HepG2 (cell line): ENCODE measurements around the gene PRSS27. TPM values are rescaled to one million over a fixed set of nuclear protein-coding genes. Genes with fewer than 3 reads are reported as not detected.

Source experiments
- ATAC-seq: fragments of 200-7000 bp; cut with Tn5 transposase; 3 replicates; pipeline ENCODE4 v1.9.1; 2020; ENCODE audit warnings: mild to moderate bottlenecking, moderate library complexity
- BruUV-seq: library from RNA; stranded (reverse); fragments of 400-500 nt; replicated peaks from 2 replicates; lab custom pipeline; 2021; lab: Mats Ljungman, UMichigan
- CTCF ChIA-PET: fragments of 300-600 bp; formaldehyde crosslinking; extraction: SDS; loops from one replicate; lab custom pipeline; 2021; ENCODE audit warnings: low total read pairs, inconsistent platforms, low intra/inter-chr PET ratio; lab: Yijun Ruan, JAX
- POLR2A ChIA-PET: fragments of 350-600 bp; sonication (Branson Sonifier 250); formaldehyde crosslinking; loops from one replicate; lab custom pipeline; 2020; ENCODE audit warnings: antibody characterized with exemption, inconsistent platforms; lab: Yijun Ruan, JAX
- DNase-seq: peaks from one replicate; pipeline ENCODE4 v3.0.0-alpha.2; 2015; ENCODE audit warnings: low spot score
- FAIRE-seq: peaks from 3 replicates; lab custom pipeline; 2011; peaks lifted over from hg19 to GRCh38; lab: Jason Lieb, UNC
- H2AFZ ChIP-seq: one replicate; pipeline ENCODE4 v1.6.1; 2011; ENCODE audit warnings: low read length, inconsistent platforms
- H3K27ac ChIP-seq: fragments of 300-600 bp; 3 replicates; pipeline ENCODE4 v1.8.0; 2011; ENCODE audit warnings: mixed run types, mild to moderate bottlenecking, mixed read lengths, low read length, inconsistent platforms; ENCODE audit not compliant: insufficient read depth; ENCODE audit errors: extremely low read length
- H3K27me3 ChIP-seq, 2 experiments: fragments of 200-600 bp in 1 of 2; 2 replicates in 1 of 2; 3 replicates in 1 of 2; pipeline versions ENCODE4 v1.6.0 to v1.8.0; 2011; ENCODE audit warnings: low read length in 2 of 2, mild to moderate bottlenecking in 2 of 2, moderate library complexity in 2 of 2, inconsistent platforms in 1 of 2; ENCODE audit not compliant: insufficient read depth in 2 of 2, control insufficient read depth in 1 of 2
- H3K36me3 ChIP-seq, 2 experiments: fragments of 200-600 bp in 1 of 2; replicated peaks in 1 of 2; 2 replicates in 1 of 2; 3 replicates in 1 of 2; pipeline versions ENCODE4 v1.5.1 to v1.8.0; 2011; ENCODE audit warnings: low read length in 2 of 2, inconsistent platforms in 1 of 2; ENCODE audit not compliant: insufficient read depth in 2 of 2, control insufficient read depth in 1 of 2
- H3K4me1 ChIP-seq: 2 replicates; pipeline ENCODE4 v1.5.1; 2012; ENCODE audit warnings: low read length, inconsistent platforms; ENCODE audit not compliant: insufficient read depth
- H3K4me2 ChIP-seq: 2 replicates; pipeline ENCODE4 v1.6.0; 2011; ENCODE audit warnings: low read depth, low read length, inconsistent platforms
- H3K4me3 ChIP-seq, 3 experiments: fragments of 200-600 bp in 1 of 3; sonication (generic), shearing (Covaris generic) in 1 of 3; replicated peaks in 1 of 3; 2 replicates each; pipeline ENCODE4 v1.5.1; 2011 to 2016; ENCODE audit warnings: low read length in 3 of 3, inconsistent platforms in 2 of 3, low read depth in 2 of 3, mild to moderate bottlenecking in 2 of 3, control low read depth in 1 of 3, mixed read lengths in 1 of 3; ENCODE audit not compliant: insufficient read depth in 1 of 3
- H3K79me2 ChIP-seq: one replicate; pipeline ENCODE4 v1.6.1; 2011; ENCODE audit warnings: low read length, inconsistent platforms; ENCODE audit not compliant: insufficient read depth
- H3K9ac ChIP-seq: 2 replicates; pipeline ENCODE4 v1.6.0; 2011; ENCODE audit warnings: mild to moderate bottlenecking, low read depth, low read length, inconsistent platforms; ENCODE audit not compliant: insufficient read depth
- H3K9me3 ChIP-seq: 2 replicates; pipeline ENCODE4 v1.5.1; 2012; ENCODE audit warnings: mild to moderate bottlenecking, low read length
- H4K20me1 ChIP-seq: 2 replicates; pipeline ENCODE4 v1.6.0; 2011; ENCODE audit warnings: inconsistent platforms, mild to moderate bottlenecking, low read length, moderate library complexity; ENCODE audit not compliant: insufficient read depth
- AGO2 ChIP-seq: fragments of 200-400 bp; formaldehyde crosslinking; optimal IDR thresholded peaks from 2 replicates; pipeline ENCODE3; 2017; ENCODE audit warnings: mild to moderate bottlenecking, low read depth, low read length, moderate library complexity
- FOXA3 ChIP-seq: IDR thresholded peaks from 2 replicates; pipeline ENCODE4 v1.6.1; 2016; ENCODE audit warnings: missing genetic modification reagents, missing compliant biosample characterization
- LCORL ChIP-seq, 2 experiments: fragments of 450-650 bp in 1 of 2; sonication (generic) in 1 of 2; formaldehyde crosslinking in 1 of 2; IDR thresholded peaks; 2 replicates each; pipeline versions ENCODE4 v1.5.0 to v1.6.1; 2017 to 2020; ENCODE audit warnings: antibody characterized with exemption in 1 of 2, missing genetic modification reagents in 1 of 2
- POLR2AphosphoS2 ChIP-seq: IDR thresholded peaks from 2 replicates; pipeline ENCODE4 v1.6.1; 2011; ENCODE audit warnings: low read depth, low read length, improper control_type of control experiment
- RBFOX2 ChIP-seq: fragments of 200-400 bp; formaldehyde crosslinking; IDR thresholded peaks from 2 replicates; pipeline ENCODE4 v1.6.1; 2017; ENCODE audit warnings: low read depth, mild to moderate bottlenecking, low read length
- TBX2 ChIP-seq: sonication (generic); formaldehyde crosslinking; IDR thresholded peaks from 2 replicates; pipeline ENCODE4 v1.5.0; 2020; ENCODE audit warnings: missing genetic modification reagents, mild to moderate bottlenecking, borderline replicate concordance
- WGBS: methylation state at CpG from one replicate; pipeline ENCODE4 v1.1.6; 2017; ENCODE audit warnings: low lambda C conversion rate; 5-methylcytosine and 5-hydroxymethylcytosine counted together
- in situ Hi-C: cut with HindIII; loops from 2 replicates; pipeline ENCODE4 v1.10.0; 2017; ENCODE audit warnings: low pct_unique_long_range_greater_than_20kb; ENCODE audit not compliant: extremely low pct_ligation_motif_present
- intact Hi-C: fragments of 100-400 bp; cut with micrococcal nuclease; formaldehyde crosslinking; loops from one replicate; pipeline ENCODE4 v1.10.0; 2022; ENCODE audit not compliant: unreplicated experiment
- polyA plus RNA-seq, 8 experiments: library from polyadenylated mRNA; depleted of rRNA in 3 of 8; stranded (reverse) in 7 of 8; unstranded in 1 of 8; fragments of >200 nt; fragmentation: Illumina TruSeq in 4 of 8; extraction: Trizol in 4 of 8; gene quantifications; 2 replicates each; pipeline versions ENCODE4 v1.2.1 to v1.2.3, GENCODE V29; 2011 to 2016; ENCODE audit warnings: low read depth in 4 of 8, missing spikeins in 1 of 8, mixed read lengths in 1 of 8; ENCODE audit not compliant: insufficient read depth in 1 of 8
- total RNA-seq, 5 experiments: library from RNA; depleted of rRNA; stranded (reverse); fragments of >200 nt; fragmentation: Illumina TruSeq; extraction: Trizol; gene quantifications; 2 replicates each; pipeline ENCODE4 v1.2.3, GENCODE V29; 2016; ENCODE audit warnings: low read depth in 1 of 5
- TF ChIP-seq, protein P1 (sequence below): sonication (generic); formaldehyde crosslinking; IDR thresholded peaks from 2 replicates; pipeline ENCODE4 v1.4.0; 2020; ENCODE audit warnings: mild to moderate bottlenecking, missing genetic modification reagents

Gene PRSS27
- total and polyA plus RNA-seq, 2 of the 13 experiments (the other 11 are each of a cell fraction or from before 2014, with no cell fraction given), result 0.20 to 0.73 TPM

DNA sequence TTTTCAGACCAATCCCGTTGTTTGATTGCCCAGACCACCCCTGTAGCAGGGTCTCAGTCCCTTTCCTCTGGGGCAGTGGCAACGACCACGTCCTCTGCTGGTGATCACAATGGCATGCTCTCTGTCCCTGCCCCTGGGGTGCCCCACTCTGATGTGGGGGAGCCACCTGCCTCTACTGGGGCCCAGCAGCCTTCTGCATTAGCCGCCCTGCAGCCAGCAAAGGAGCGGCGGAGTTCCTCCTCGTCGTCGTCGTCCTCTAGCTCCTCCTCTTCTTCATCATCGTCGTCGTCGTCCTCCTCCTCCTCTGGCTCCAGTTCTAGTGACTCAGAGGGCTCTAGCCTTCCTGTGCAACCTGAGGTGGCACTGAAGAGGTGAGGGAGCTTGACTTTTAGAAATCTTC lies 47.9 kb upstream of the PRSS27 start:
- BruUV-seq, result no TSS peak
- Histone ChIP-seq H3K4me3 (no peak overlapping the region), H3K9ac (no peak overlapping the region), H3K79me2 (peaks cover 22% of the 10 kb centered on the region), H2AFZ (no peak overlapping the region), H3K4me1 (no peaks in the 10 kb centered on the region), H3K4me2 (no peak overlapping the region), H3K9me3 (no peaks in the 10 kb centered on the region), H3K36me3 (peaks cover 48 to 94% of the 10 kb centered on the region in 2 experiments), H4K20me1 (peaks cover 12% of the 10 kb centered on the region), H3K27ac (no peak overlapping the region), H3K27me3 (no peaks in the 10 kb centered on the region)
- DNase-seq (no peak), FAIRE-seq (no peak), ATAC-seq (no peak)
- 97% methylated on average over 14 of the region's 14 CpGs for WGBS
- TF ChIP-seq POLR2AphosphoS2, result peak; percentile 81
- TF ChIP-seq FOXA3 (CRISPR knock-in tag), result no peak
- CTCF ChIA-PET, result no interaction called here
- in situ Hi-C loops (no loop called here), intact Hi-C loops (no loop called here)
- POLR2A ChIA-PET, result interaction anchor here (3.5 kb wide), 1 partner anchor 15 kb away, joined by 15 read pairs; the partner anchor contains the start of gene SRRM2

DNA sequence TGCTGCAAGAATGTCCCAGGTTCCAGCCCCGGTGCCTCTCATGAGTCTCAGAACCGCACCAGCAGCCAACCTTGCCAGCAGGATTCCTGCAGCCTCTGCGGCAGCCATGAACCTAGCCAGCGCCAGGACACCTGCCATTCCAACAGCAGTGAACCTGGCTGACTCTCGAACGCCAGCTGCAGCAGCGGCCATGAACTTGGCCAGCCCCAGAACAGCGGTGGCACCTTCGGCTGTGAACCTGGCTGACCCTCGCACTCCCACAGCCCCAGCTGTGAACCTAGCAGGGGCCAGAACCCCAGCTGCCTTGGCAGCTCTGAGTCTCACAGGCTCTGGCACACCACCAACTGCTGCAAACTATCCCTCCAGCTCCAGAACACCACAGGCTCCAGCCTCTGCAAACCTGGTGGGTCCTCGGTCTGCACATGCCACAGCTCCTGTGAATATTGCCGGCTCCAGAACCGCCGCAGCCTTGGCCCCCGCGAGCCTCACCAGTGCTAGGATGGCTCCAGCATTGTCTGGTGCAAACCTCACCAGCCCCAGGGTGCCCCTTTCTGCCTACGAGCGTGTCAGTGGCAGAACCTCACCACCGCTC lies 47.2 kb upstream of the PRSS27 start:
- in situ Hi-C loops (no loop called here), intact Hi-C loops (no loop called here)
- FAIRE-seq (no peak), DNase-seq (no peak), ATAC-seq (no peak)
- WGBS, result 100% methylated on average over 3 of the region's 19 CpGs
- CTCF ChIA-PET, result no interaction called here
- no TSS peak for BruUV-seq
- Histone ChIP-seq H3K36me3 (peaks cover 47 to 98% of the 10 kb centered on the region in 2 experiments), H3K27ac (no peak overlapping the region), H3K4me3 (no peak overlapping the region), H3K9me3 (no peaks in the 10 kb centered on the region), H3K4me1 (no peaks in the 10 kb centered on the region), H3K4me2 (no peak overlapping the region), H3K27me3 (no peaks in the 10 kb centered on the region), H4K20me1 (peaks cover 12% of the 10 kb centered on the region), H3K79me2 (peaks cover 22% of the 10 kb centered on the region), H2AFZ (no peak overlapping the region), H3K9ac (no peak overlapping the region)
- POLR2A ChIA-PET, result interaction anchor here (1.2 to 3.5 kb wide), 2 partner anchors 9 to 14 kb away, joined by 4 to 15 read pairs; partner anchors contain the start of gene SRRM2
- TF ChIP-seq AGO2 (peak; percentile 95), POLR2AphosphoS2 (peak; percentile 5; the same call in 1 of the 2 replicates), RBFOX2 (peak; percentile 61), TBX2 (CRISPR knock-in tag) (peak; percentile 28; the same call in 1 of the 2 replicates), LCORL (IDR thresholded peaks at IDR 0.05) (no peak), LCORL (CRISPR knock-in tag; IDR thresholded peaks at IDR 0.05) (no peak)
- TF ChIP-seq, protein P1, sequence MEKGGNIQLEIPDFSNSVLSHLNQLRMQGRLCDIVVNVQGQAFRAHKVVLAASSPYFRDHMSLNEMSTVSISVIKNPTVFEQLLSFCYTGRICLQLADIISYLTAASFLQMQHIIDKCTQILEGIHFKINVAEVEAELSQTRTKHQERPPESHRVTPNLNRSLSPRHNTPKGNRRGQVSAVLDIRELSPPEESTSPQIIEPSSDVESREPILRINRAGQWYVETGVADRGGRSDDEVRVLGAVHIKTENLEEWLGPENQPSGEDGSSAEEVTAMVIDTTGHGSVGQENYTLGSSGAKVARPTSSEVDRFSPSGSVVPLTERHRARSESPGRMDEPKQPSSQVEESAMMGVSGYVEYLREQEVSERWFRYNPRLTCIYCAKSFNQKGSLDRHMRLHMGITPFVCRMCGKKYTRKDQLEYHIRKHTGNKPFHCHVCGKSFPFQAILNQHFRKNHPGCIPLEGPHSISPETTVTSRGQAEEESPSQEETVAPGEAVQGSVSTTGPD (CRISPR knock-in tag), result no peak
